Activated naive CD8-positive, alpha-beta T cell (primary cell): ENCODE data around the gene ZFP36L1.

ENCODE experiments used
- H3K27ac Mint-ChIP-seq: one replicate; pipeline ENCODE4 v1.8.0; 2021; ENCODE audit warnings: mixed read lengths
- H3K27me3 Mint-ChIP-seq: one replicate; pipeline ENCODE4 v1.8.0; 2021; ENCODE audit warnings: mixed read lengths
- H3K36me3 Mint-ChIP-seq: one replicate; pipeline ENCODE4 v1.8.0; 2021; ENCODE audit warnings: mixed read lengths
- H3K4me1 Mint-ChIP-seq: one replicate; pipeline ENCODE4 v1.8.0; 2021; ENCODE audit warnings: low read depth, mixed read lengths
- H3K4me3 Mint-ChIP-seq: one replicate; pipeline ENCODE4 v1.8.0; 2021; ENCODE audit warnings: mild to moderate bottlenecking, mixed read lengths
- H3K9me3 Mint-ChIP-seq: one replicate; pipeline ENCODE4 v1.8.0; 2021; ENCODE audit warnings: low read depth, mixed read lengths

ZFP36L1 gene

GRCh38 chr14:68808696-68809480 is 16.0 kb upstream of the ZFP36L1 start:
- Mint-ChIP-seq H3K27ac (no peak overlapping the region), H3K27me3 (no peaks in the 10 kb centered on the region), H3K4me1 (peaks cover 63% of the 10 kb centered on the region), H3K9me3 (no peaks in the 10 kb centered on the region), H3K4me3 (no peak overlapping the region), H3K36me3 (no peaks in the 10 kb centered on the region)

- Mint-ChIP-seq H3K27ac (no peak overlapping the region), H3K36me3 (no peaks in the 10 kb centered on the region)
Observed at GRCh38 chr14:68807987-68808386, 15.1 kb upstream of the ZFP36L1 start.

GRCh38 chr14:68807148-68807600 is 14.3 kb upstream of the ZFP36L1 start:
- Mint-ChIP-seq H3K4me1 (peaks cover 46% of the 10 kb centered on the region), H3K27me3 (no peaks in the 10 kb centered on the region), H3K27ac (peak overlapping the region; percentile 55), H3K9me3 (no peaks in the 10 kb centered on the region), H3K4me3 (no peak overlapping the region), H3K36me3 (no peaks in the 10 kb centered on the region)

More at GRCh38 chr14:68807987-68808386, 15.1 kb upstream of the ZFP36L1 start:
- Mint-ChIP-seq H3K27me3 (no peaks in the 10 kb centered on the region), H3K4me3 (no peak overlapping the region), H3K4me1 (peaks cover 54% of the 10 kb centered on the region), H3K9me3 (no peaks in the 10 kb centered on the region)

GRCh38 chr14:68806526-68807147 is 13.8 kb upstream of the ZFP36L1 start:
- Mint-ChIP-seq H3K36me3 (peaks cover 4% of the 10 kb centered on the region), H3K4me1 (peaks cover 47% of the 10 kb centered on the region), H3K27ac (peak overlapping the region; percentile 55), H3K4me3 (peak overlapping the region; percentile 23), H3K27me3 (no peaks in the 10 kb centered on the region), H3K9me3 (peaks cover 4% of the 10 kb centered on the region)

GRCh38 chr14:68805414-68805813 is 12.5 kb upstream of the ZFP36L1 start:
- Mint-ChIP-seq H3K9me3 (peaks cover 7% of the 10 kb centered on the region), H3K27ac (peak overlapping the region; percentile 22), H3K4me1 (peaks cover 42% of the 10 kb centered on the region), H3K4me3 (no peak overlapping the region), H3K27me3 (no peaks in the 10 kb centered on the region), H3K36me3 (peaks cover 6% of the 10 kb centered on the region)

- peaks cover 7% of the 10 kb centered on the region for H3K9me3 Mint-ChIP-seq
- H3K36me3 Mint-ChIP-seq, result peaks cover 6% of the 10 kb centered on the region
- H3K4me1 Mint-ChIP-seq, result peaks cover 53% of the 10 kb centered on the region
- H3K27me3 Mint-ChIP-seq, result no peaks in the 10 kb centered on the region
- peak overlapping the region; percentile 55 for H3K27ac Mint-ChIP-seq
- H3K4me3 Mint-ChIP-seq, result no peak overlapping the region
Observed at GRCh38 chr14:68801631-68802030, 8.8 kb upstream of the ZFP36L1 start.

- H3K4me3 Mint-ChIP-seq, result no peak overlapping the region
- peaks cover 6% of the 10 kb centered on the region for H3K36me3 Mint-ChIP-seq
- peaks cover 7% of the 10 kb centered on the region for H3K9me3 Mint-ChIP-seq
- no peaks in the 10 kb centered on the region for H3K27me3 Mint-ChIP-seq
- H3K27ac Mint-ChIP-seq, result no peak overlapping the region
- H3K4me1 Mint-ChIP-seq, result peaks cover 53% of the 10 kb centered on the region
Observed at GRCh38 chr14:68800953-68801352, 8.1 kb upstream of the ZFP36L1 start.

GRCh38 chr14:68800390-68800789 is 7.5 kb upstream of the ZFP36L1 start:
- H3K4me1 Mint-ChIP-seq, result peaks cover 49% of the 10 kb centered on the region
- H3K36me3 Mint-ChIP-seq, result peaks cover 6% of the 10 kb centered on the region
- peak overlapping the region; percentile 7 for H3K4me3 Mint-ChIP-seq
- no peak overlapping the region for H3K27ac Mint-ChIP-seq
- peaks cover 7% of the 10 kb centered on the region for H3K9me3 Mint-ChIP-seq
- H3K27me3 Mint-ChIP-seq, result no peaks in the 10 kb centered on the region

GRCh38 chr14:68798621-68799020 is 5.8 kb upstream of the ZFP36L1 start:
- peaks cover 6% of the 10 kb centered on the region for H3K36me3 Mint-ChIP-seq
- H3K4me3 Mint-ChIP-seq, result no peak overlapping the region
- peak overlapping the region; percentile 66 for H3K27ac Mint-ChIP-seq
- H3K27me3 Mint-ChIP-seq, result no peaks in the 10 kb centered on the region
- peaks cover 7% of the 10 kb centered on the region for H3K9me3 Mint-ChIP-seq
- peaks cover 58% of the 10 kb centered on the region for H3K4me1 Mint-ChIP-seq

GRCh38 chr14:68797121-68797670 is 4.3 kb upstream of the ZFP36L1 start:
- Mint-ChIP-seq H3K4me3 (peak overlapping the region; percentile 99), H3K4me1 (peaks cover 61% of the 10 kb centered on the region), H3K9me3 (peaks cover 7% of the 10 kb centered on the region), H3K36me3 (peaks cover 6% of the 10 kb centered on the region), H3K27me3 (no peaks in the 10 kb centered on the region), H3K27ac (peak overlapping the region; percentile 90)

- peak overlapping the region; percentile 90 for H3K27ac Mint-ChIP-seq
- H3K27me3 Mint-ChIP-seq, result no peaks in the 10 kb centered on the region
- peaks cover under 1% of the 10 kb centered on the region for H3K36me3 Mint-ChIP-seq
- peaks cover 56% of the 10 kb centered on the region for H3K4me1 Mint-ChIP-seq
- H3K4me3 Mint-ChIP-seq, result peak overlapping the region; percentile 99
- peaks cover 2% of the 10 kb centered on the region for H3K9me3 Mint-ChIP-seq
Observed at GRCh38 chr14:68796418-68797101, 3.7 kb upstream of the ZFP36L1 start.

GRCh38 chr14:68795597-68796417 is 2.9 kb upstream of the ZFP36L1 start:
- H3K27ac Mint-ChIP-seq, result peak overlapping the region; percentile 90
- H3K4me1 Mint-ChIP-seq, result peaks cover 51% of the 10 kb centered on the region

GRCh38 chr14:68794851-68795596 is 2.2 kb upstream of the ZFP36L1 start:
- H3K9me3 Mint-ChIP-seq, result no peaks in the 10 kb centered on the region
- H3K27me3 Mint-ChIP-seq, result no peaks in the 10 kb centered on the region
- peaks cover 7% of the 10 kb centered on the region for H3K36me3 Mint-ChIP-seq
- peak overlapping the region; percentile 99 for H3K4me3 Mint-ChIP-seq
- H3K27ac Mint-ChIP-seq, result peak overlapping the region; percentile 100
- peaks cover 48% of the 10 kb centered on the region for H3K4me1 Mint-ChIP-seq

More at GRCh38 chr14:68795597-68796417, 2.9 kb upstream of the ZFP36L1 start:
- Mint-ChIP-seq H3K27me3 (no peaks in the 10 kb centered on the region), H3K36me3 (peaks cover 3% of the 10 kb centered on the region), H3K9me3 (no peaks in the 10 kb centered on the region), H3K4me3 (peak overlapping the region; percentile 99)
